IPS-18a (cell line): Measurements from ENCODE around the gene PPM1N.

Experiments
- H3K27ac ChIP-seq: one replicate; pipeline ENCODE4 v1.5.1; 2013; ENCODE audit warnings: low read length
- H3K27me3 ChIP-seq: one replicate; pipeline ENCODE4 v1.6.1; 2013; ENCODE audit warnings: mild to moderate bottlenecking, low read length; ENCODE audit not compliant: control insufficient read depth, insufficient read depth
- H3K36me3 ChIP-seq: one replicate; pipeline ENCODE4 v1.6.1; 2013; ENCODE audit warnings: low read depth, low read length; ENCODE audit not compliant: control insufficient read depth
- H3K4me1 ChIP-seq: one replicate; pipeline ENCODE4 v1.6.1; 2013; ENCODE audit warnings: low read depth, low read length; ENCODE audit not compliant: control insufficient read depth
- H3K4me3 ChIP-seq: one replicate; pipeline ENCODE4 v1.5.1; 2013; ENCODE audit warnings: low read length
- H3K9ac ChIP-seq: one replicate; pipeline ENCODE4 v1.6.1; 2013; ENCODE audit warnings: mild to moderate bottlenecking, low read length, moderate library complexity
- H3K9me3 ChIP-seq: one replicate; pipeline ENCODE4 v1.6.1; 2013; ENCODE audit warnings: low read depth, low read length; ENCODE audit not compliant: control insufficient read depth

PPM1N gene

DNA sequence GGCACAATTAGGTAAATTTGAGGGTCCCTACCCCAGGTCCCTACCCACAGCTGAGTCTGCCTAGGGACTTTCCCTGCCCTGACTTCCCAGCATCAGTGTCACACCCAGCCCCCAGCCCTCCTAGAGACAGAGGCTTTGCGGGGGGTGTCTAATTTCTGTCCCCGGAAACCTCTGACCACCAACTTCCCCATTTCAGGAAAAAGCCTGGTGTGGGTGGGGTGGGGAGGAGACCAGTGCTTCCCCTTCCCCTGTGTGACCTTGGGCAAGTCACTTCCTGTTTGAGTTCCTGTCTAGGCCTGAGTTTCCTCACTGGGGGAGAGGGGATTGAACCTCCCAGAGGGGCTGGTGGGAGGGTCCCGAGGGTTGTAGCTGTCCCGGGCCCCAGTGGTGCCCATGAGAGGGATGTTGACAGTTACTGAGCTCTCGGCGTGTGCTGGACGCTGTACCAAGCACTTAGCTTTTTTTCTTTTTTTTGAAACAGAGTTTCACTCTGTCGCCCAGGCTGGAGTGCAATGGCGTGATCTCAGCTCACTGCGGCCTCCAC is 16.9 kb downstream of the PPM1N start:
- Histone ChIP-seq H3K4me3 (no peak overlapping the region), H3K9ac (no peak overlapping the region), H3K9me3 (no peaks in the 10 kb centered on the region), H3K27ac (no peak overlapping the region), H3K4me1 (no peaks in the 10 kb centered on the region), H3K36me3 (peaks cover 26% of the 10 kb centered on the region), H3K27me3 (no peaks in the 10 kb centered on the region)

- Histone ChIP-seq H3K9ac (no peak overlapping the region), H3K36me3 (peaks cover 31% of the 10 kb centered on the region), H3K27me3 (no peaks in the 10 kb centered on the region), H3K4me3 (no peak overlapping the region), H3K9me3 (no peaks in the 10 kb centered on the region), H3K27ac (no peak overlapping the region), H3K4me1 (no peaks in the 10 kb centered on the region)
These were observed 17.7 kb downstream of the PPM1N start for GRCh38 chr19:45515807-45516401.

DNA sequence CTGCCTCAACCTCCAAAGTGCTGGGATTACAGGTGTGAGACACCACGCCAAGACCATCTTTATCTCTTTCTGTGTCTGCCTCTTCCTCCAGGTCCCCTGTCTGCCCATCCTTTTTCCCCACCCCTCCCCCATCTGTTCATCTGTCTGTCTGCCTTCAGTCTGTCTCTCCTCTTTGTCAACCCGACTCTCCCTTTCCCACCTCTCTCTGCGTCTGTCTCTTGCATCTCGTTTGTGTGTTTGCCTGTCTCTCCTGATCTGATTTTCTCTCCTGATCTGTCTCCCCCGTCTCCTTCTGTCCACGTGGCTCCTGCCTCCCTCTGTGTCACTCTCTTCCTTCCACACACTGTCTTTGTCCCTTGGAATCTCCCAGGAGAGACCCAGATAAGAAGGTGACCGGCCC is 19.0 kb downstream of the PPM1N start:
- H3K27ac ChIP-seq: no peak overlapping the region
- H3K4me3 ChIP-seq: no peak overlapping the region
- H3K9me3 ChIP-seq: no peaks in the 10 kb centered on the region
- peaks cover 36% of the 10 kb centered on the region for H3K36me3 ChIP-seq
- no peaks in the 10 kb centered on the region for H3K27me3 ChIP-seq
- no peak overlapping the region for H3K9ac ChIP-seq
- H3K4me1 ChIP-seq: no peaks in the 10 kb centered on the region

- H3K4me1 ChIP-seq: no peaks in the 10 kb centered on the region
- H3K9me3 ChIP-seq: no peaks in the 10 kb centered on the region
- H3K27ac ChIP-seq: no peak overlapping the region
- no peak overlapping the region for H3K4me3 ChIP-seq
- H3K36me3 ChIP-seq: peaks cover 40% of the 10 kb centered on the region
- no peak overlapping the region for H3K9ac ChIP-seq
- no peaks in the 10 kb centered on the region for H3K27me3 ChIP-seq
These were observed 19.6 kb downstream of the PPM1N start for GRCh38 chr19:45517641-45518468.

DNA sequence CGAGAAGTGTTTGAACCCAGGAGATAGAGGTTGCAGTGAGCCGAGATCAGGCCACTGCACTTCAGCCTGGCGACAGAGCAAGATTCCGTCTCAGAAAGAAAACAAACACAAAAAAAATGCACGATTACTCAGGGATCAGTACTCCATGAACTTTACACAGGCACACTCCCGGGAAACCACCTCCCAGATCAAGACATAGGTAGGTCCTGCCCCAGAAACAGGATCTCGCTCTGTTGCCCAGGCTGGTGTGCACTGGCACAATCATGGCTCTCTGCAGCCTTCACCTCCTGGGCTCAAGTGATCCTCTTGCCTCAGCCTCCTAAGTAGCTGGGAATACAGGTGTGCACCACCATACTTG is 20.2 kb downstream of the PPM1N start:
- no peak overlapping the region for H3K27ac ChIP-seq
- no peaks in the 10 kb centered on the region for H3K27me3 ChIP-seq
- H3K36me3 ChIP-seq: peaks cover 43% of the 10 kb centered on the region

GRCh38 chr19:45522010-45522941 is 24.0 kb downstream of the PPM1N start:
- Histone ChIP-seq H3K9me3 (no peaks in the 10 kb centered on the region), H3K4me3 (no peak overlapping the region), H3K9ac (no peak overlapping the region), H3K36me3 (peaks cover 57% of the 10 kb centered on the region), H3K27ac (no peak overlapping the region), H3K27me3 (no peaks in the 10 kb centered on the region), H3K4me1 (no peaks in the 10 kb centered on the region)

More for the DNA sequence above, 20.2 kb downstream of the PPM1N start:
- Histone ChIP-seq H3K4me1 (no peaks in the 10 kb centered on the region), H3K9ac (no peak overlapping the region), H3K4me3 (no peak overlapping the region), H3K9me3 (no peaks in the 10 kb centered on the region)

DNA sequence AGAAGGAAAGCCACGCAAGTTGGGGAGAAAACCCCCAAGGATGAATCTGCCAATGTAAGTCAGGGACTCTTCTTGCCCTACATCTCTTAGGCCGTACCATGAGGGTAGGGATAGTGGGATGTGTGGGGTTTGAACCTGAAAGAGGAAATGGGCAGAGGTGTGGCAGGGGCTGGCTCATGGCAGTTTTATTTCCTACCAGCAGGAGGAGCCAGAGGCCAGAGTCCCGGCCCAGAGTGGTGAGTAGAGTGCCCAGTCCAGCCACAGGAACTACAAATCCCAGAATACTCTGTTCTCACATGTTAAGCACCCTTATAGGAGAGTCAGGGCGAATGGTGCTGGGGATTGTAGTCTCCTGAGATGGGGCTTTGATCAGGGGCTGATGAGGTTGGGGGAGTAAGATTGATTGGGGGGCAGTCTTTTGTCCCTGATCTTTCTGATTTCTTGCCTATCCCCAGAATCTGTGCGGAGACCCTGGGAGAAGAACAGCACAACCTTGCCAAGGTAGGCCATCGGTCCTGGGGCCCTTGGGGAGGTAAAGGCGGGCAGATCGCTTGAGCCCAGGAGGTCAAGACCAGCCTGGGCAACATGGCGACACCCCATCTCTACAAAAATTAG is 25.5 kb downstream of the PPM1N start:
- no peak overlapping the region for H3K9ac ChIP-seq
- H3K27me3 ChIP-seq: no peaks in the 10 kb centered on the region
- H3K27ac ChIP-seq: no peak overlapping the region
- H3K4me3 ChIP-seq: no peak overlapping the region
- no peaks in the 10 kb centered on the region for H3K4me1 ChIP-seq
- H3K36me3 ChIP-seq: peaks cover 45% of the 10 kb centered on the region
- no peaks in the 10 kb centered on the region for H3K9me3 ChIP-seq

- no peak overlapping the region for H3K27ac ChIP-seq
- peaks cover 45% of the 10 kb centered on the region for H3K36me3 ChIP-seq
- H3K4me1 ChIP-seq: peaks cover 3% of the 10 kb centered on the region
- no peaks in the 10 kb centered on the region for H3K9me3 ChIP-seq
- peaks cover 5% of the 10 kb centered on the region for H3K27me3 ChIP-seq
- H3K9ac ChIP-seq: no peak overlapping the region
- no peak overlapping the region for H3K4me3 ChIP-seq
These were observed 26.4 kb downstream of the PPM1N start for GRCh38 chr19:45524575-45525129.

DNA sequence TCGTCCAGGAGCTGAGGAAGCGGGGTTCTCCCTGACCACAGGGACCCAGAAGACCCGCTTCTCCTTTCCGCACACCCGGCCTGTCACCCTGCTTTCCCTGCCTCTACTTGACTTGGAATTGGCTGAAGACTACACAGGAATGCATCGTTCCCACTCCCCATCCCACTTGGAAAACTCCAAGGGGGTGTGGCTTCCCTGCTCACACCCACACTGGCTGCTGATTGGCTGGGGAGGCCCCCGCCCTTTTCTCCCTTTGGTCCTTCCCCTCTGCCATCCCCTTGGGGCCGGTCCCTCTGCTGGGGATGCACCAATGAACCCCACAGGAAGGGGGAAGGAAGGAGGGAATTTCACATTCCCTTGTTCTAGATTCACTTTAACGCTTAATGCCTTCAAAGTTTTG is 27.9 kb downstream of the PPM1N start:
- Histone ChIP-seq H3K27me3 (peaks cover 14% of the 10 kb centered on the region), H3K9ac (no peak overlapping the region), H3K4me1 (peaks cover 3% of the 10 kb centered on the region), H3K36me3 (peaks cover 35% of the 10 kb centered on the region), H3K4me3 (no peak overlapping the region), H3K9me3 (no peaks in the 10 kb centered on the region), H3K27ac (no peak overlapping the region)

- Histone ChIP-seq H3K27ac (no peak overlapping the region), H3K4me3 (no peak overlapping the region), H3K36me3 (peaks cover 32% of the 10 kb centered on the region), H3K4me1 (peaks cover 3% of the 10 kb centered on the region), H3K27me3 (peaks cover 14% of the 10 kb centered on the region), H3K9ac (no peak overlapping the region), H3K9me3 (no peaks in the 10 kb centered on the region)
These were observed 28.7 kb downstream of the PPM1N start for GRCh38 chr19:45526971-45527370.

DNA sequence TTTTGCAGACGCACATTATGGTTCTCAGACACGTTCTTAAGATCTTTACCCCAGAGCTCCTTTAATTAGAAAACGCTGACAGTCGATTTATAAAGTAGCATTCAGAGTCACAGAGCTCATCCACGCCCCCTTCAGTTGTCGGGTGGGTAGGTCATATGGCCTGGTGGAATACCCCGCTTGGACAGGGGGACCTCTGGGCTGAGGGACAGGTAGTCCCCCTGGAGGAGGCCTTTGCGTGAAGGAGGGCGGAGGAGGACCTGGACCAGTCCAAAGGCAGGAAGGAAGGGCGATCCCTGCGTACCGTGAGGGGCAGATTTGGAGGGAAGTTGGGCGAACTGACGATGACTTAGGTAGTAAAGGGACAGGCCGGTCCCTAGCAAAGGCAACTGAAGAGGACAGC is 29.5 kb downstream of the PPM1N start:
- Histone ChIP-seq H3K9me3 (no peaks in the 10 kb centered on the region), H3K27ac (no peak overlapping the region), H3K4me3 (peak overlapping the region; percentile 61)

More for the DNA sequence above, 29.5 kb downstream of the PPM1N start:
- peaks cover 29% of the 10 kb centered on the region for H3K36me3 ChIP-seq
- peaks cover 3% of the 10 kb centered on the region for H3K4me1 ChIP-seq
- no peak overlapping the region for H3K9ac ChIP-seq
- peaks cover 14% of the 10 kb centered on the region for H3K27me3 ChIP-seq
